Kasumi-1 (cell line): Measurements from ENCODE around the gene IST1.
A peak's percentile ranks its signal among the peaks of the same experiment; 100 is the strongest.

Experiments
- DNase-seq, 2 experiments: peaks; one replicate each; lab custom pipeline; 2025; lab: John Stamatoyannopoulos, UW

IST1 gene

DNA sequence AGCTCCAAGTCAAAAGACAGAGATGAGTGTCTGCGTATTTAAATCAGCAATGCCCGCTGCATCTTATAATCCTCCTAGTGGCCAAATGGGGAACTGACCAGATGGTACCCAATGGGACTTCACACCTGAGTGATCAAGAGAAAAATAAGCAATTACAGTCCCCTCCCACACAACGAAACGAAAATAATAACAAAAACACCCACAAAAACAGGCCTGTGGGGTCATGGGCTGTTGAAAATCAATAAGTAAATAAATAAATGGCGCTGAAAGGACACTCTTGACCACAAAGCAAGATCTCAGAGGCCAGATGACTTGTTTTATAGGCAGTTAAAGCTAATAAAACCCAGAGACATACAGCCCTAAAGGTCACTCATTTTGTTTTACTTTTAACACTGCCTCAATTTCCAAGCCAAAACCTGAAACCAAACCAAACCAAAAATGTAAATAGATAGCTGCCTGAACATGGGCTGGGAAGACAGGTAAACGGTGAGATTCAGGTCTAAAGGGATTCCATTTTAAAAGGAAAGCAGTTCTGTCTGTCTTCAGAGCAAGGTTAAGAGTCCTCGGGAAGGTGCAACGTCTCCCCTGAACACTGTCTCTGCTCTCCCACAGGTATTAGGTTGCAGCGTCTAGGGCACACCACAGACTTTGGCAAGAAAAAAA, 12.7 kb upstream of the IST1 start:
- DNase-seq: peak; percentile 71 to 78

DNA sequence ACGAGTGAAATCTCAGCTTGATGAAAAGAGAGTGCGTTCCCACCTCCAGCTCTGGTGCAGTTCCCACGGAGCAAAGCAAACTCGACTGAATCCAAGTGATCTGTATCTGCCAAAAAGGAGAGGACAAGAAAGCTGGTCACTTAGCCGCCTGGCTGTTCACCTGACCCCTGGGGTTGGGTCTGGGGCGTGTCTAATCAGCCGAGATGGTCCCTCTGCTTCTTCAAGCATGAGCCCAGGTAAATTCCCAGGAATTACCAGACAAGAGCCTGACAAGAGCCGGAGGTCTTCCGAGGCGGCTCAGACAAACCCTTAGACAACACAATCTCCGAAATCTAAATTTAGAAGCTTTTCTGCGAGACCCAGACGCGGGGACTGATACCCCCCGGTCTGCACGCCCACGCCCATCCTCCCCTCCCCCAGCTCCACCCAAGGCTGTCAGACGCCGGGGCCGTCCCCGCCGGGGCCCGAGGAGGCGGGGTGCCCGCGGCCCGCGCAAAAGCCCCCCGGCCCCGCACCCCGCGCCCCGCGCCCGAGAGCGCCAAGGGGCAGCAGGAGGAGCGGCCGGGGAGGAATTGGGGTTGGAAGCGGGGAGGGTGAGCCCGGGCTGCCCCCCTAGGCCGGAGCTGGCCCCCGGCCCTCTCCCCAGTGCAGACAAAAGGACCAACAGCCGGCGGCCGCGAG, 12.0 kb upstream of the IST1 start:
- DNase-seq: peak in 1 of 2 experiments; percentile 32

GRCh38 chr16:71883849-71884638, 11.3 kb upstream of the IST1 start, which contains the start of gene ZNF821:
ZNF821 (minus strand) TSS chr16:71884182; CDS start chr16:71879946, 4,236 bp downstream.
- DNase-seq: peak; percentile 55 to 64

DNA sequence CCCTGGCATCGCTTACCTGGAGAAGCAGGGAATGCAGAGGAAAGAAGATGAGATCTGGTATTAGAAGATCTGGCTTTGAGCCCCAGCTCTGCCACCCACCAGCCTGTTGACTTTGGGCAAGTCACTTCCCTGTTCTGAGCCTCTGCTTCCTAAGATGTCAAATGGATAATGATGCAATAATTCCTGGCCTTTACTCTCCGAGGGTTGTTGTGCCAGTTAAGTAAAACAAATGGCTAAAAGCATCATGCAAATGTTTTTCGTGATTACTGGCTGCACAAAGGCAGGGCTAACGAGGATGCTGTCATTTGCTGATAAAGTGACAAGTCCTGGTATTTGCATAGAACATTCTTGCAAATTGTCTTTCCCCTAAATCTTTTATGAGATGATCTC, 10.1 kb upstream of the IST1 start:
- DNase-seq: peak; percentile 27

DNA sequence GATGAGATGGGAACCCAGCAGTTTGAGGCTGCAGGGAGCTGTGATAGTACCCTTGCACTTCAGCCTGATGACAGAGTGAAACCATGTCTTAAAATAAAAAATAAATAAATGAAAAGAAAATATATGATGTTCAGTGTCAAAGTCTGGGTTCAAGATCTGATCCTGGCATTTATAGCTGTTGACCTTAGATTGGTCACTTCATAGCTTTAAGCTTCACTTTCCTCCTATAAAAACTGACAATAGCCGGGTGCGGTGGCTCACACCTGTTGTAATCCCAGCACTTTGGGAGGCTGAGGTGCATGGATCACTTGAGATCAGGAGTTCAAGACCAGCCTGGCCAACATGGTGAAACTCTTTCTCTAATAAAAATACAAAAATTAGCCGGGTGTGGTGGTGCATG, 6.2 kb upstream of the IST1 start:
- DNase-seq: no peak

GRCh38 chr16:71893888-71894228, 1.5 kb upstream of the IST1 start:
- no peak for DNase-seq

DNA sequence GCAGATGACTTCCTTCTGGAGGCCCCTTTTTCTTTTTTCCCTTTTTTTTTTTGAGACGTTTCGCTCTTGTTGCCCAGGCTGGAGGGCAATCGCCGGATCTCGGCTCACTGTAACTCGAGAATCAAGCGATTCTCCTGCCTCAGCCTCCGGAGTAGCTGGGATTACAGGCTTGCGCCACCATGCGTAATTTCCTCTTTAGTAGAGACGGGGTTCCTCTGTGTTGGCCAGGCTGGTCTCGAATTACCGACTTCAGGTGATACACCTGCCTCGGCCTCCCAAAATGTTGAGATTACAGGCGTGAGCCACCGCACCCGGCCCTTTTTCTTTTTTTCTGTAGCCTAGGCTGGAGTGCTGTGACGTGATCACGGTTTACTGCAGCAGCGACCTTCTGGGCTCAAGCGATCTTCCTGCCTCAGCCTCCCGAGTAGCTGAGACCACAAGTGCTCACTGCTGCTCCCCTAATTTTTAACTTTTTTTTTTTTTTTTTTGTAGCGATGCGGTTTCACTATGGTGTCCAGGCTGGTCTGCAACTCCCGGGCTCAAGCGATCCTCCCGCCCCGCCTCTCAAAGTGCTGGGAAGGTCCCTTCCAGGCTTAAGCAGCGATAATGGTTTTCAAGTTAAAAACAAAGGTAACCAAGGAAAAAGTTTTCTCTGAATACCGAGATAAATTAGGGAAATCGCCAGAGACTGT, 956 bp upstream of the IST1 start:
- peak; percentile 64 to 76 for DNase-seq

- DNase-seq: peak; percentile 26 to 43
Measured at GRCh38 chr16:71895679-71896365, 491 bp downstream of the IST1 start.

DNA sequence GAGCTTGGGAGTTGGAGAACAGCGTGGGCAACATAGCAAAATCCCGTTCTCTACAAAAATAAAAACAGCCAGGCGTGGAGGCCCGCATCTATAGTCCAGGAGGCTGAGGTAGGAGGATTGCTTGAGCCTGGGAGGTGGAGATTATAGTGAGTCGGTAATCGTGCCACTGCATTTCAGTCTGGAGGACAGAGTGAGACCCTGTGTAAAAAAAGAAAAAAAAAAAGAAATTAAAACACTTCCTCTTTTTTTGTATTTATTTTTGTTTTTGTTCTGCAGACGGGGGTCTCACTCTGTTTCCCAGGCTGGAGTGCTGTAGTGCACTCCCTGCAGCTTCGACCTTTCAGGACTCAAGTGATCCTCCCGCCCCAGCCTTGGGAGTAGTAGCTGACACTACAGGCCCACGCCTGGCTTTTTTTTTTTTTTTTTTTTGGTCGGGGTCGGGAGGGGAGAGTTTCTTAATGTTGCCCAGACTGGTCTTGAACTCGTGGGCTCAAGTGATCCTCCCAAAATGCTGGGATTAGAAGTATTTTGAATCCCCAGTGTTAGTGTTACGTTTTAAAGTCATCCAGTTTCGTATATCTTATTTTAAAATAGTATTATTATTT, 1.5 kb downstream of the IST1 start:
- DNase-seq: peak in 1 of 2 experiments; percentile 11

DNA sequence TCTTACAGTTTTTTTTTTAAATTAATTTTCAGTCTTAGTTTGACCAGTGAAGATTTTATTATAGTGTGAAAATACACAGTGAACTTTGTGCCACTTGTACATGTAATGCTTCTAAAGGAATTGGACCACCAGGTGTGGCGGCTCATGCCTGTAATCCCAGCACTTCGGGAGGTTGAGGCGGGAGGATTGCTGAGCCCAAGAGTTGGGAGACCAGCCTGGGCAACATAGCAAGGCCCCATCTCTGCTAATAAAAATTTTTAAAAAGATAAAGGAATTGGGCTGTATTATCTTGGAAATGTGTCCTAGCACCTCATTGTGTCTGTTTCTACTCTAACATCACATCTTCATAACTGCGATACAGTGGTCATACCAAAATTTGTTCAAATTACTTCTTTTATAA, 3.8 kb downstream of the IST1 start:
- no peak for DNase-seq

- no peak for DNase-seq
Measured at GRCh38 chr16:71902656-71903365, 7.5 kb downstream of the IST1 start.

- no peak for DNase-seq
Measured at GRCh38 chr16:71903608-71904007, 8.3 kb downstream of the IST1 start.

GRCh38 chr16:71904239-71904638, 8.9 kb downstream of the IST1 start:
- no peak for DNase-seq

DNA sequence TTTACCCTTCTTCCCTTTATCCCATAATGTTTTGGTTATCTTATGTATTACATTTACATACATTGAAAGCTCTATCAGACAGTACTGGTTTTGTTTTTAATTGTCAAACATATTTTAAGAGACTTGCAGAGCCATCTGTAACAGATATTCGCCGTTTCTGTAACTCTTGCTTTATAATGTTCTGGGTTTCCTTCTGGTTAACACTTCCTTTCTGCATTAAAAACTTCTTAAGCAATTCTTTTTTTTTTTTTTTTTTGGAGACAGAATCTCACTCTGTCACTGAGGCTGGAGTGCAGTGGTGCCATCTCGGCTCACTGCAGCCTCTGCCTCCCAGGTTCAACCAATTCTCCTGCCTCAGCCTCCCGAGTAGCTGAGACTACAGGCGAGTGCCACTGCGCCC, 10.4 kb downstream of the IST1 start:
- DNase-seq: peak; percentile 17 to 30

- DNase-seq: no peak
Measured at GRCh38 chr16:71911121-71911520, 15.8 kb downstream of the IST1 start.

GRCh38 chr16:71912534-71913275, 17.4 kb downstream of the IST1 start:
- DNase-seq: no peak

- DNase-seq: no peak
Measured at GRCh38 chr16:71914802-71915201, 19.5 kb downstream of the IST1 start.

- DNase-seq: no peak
Measured at GRCh38 chr16:71915350-71915749, 20.0 kb downstream of the IST1 start.

- no peak for DNase-seq
Measured at GRCh38 chr16:71916397-71916920, 21.1 kb downstream of the IST1 start.

GRCh38 chr16:71917900-71918299, 22.6 kb downstream of the IST1 start:
- DNase-seq: no peak
